Endometrial microvascular endothelial cells (primary cell): Measurements from ENCODE around the gene MYLIP. TPM values are rescaled to one million over a fixed set of nuclear protein-coding genes. Genes with fewer than 3 reads are reported as not detected.

Experiments
- in situ Hi-C: cut with HindIII; loops from 2 replicates; pipeline ENCODE4 v1.10.0; 2017; ENCODE audit warnings: low sequenced_read_pairs, low pct_unique_long_range_greater_than_20kb; ENCODE audit errors: inconsistent ontology term
- total RNA-seq: library from RNA; depleted of rRNA; stranded (reverse); fragments of >200 nt; gene quantifications from one replicate; pipeline ENCODE4 v1.2.3, GENCODE V29; 2015; ENCODE audit errors: inconsistent ontology term

The MYLIP gene
- total RNA-seq, 1 donor from 2014 or later: 5.4 TPM

DNA sequence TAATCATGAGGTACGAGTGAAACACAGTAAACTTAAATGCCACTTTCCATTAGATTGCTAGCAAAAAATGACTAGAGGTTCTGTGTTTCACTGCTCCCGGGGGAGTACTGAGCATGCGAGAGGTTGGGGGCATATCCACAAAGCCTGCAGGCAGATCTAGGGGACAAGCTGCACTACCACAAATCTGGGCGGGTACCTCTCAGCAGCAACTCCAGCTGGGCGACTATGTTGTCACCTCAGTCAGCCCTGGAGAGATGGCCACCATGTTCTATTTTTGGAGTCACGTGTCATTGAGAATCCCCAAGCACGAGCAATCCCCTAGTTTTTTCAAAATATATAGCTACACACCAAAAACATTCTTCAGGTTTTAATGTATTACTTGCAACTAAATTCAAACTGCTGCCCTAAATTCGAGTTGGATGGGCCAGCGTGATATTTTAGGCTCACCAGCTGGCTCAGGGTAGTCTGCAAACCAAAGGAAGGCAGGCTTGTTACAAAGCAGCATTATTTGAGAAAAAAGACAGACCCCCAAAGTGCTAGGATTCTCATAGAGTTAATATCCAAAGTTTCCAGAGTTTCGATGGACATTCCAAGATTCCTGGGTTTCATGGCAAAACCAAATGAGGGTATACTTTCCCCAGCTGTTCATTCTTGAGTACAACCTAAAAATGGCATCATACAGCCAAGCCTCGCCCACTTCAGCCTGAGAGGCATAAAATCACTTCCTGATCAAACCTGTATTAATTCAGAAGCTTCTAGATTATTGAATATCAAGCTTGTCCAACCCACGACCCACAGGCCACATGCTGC lies 24.1 kb upstream of the MYLIP start:
- in situ Hi-C loops: no loop called here

DNA sequence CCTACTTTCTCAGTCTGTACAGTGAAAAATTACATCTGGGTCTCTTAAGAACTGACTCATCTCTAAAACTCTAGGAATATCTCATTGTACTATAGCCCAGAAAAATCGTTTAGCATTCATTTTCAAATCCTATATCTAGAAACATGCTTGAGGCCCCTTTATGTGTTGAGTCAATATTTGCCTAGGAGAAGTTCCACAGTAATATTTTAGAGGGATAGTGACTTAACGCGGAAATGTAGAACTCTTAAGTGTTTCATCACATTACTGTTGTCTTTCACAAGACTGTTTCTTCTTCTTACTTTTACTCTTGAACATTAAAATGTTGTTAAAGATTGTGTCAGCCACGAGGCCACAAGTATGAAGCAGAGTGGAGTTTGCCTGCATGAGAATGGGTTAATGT lies 23.0 kb upstream of the MYLIP start:
- in situ Hi-C loops: no loop called here

GRCh38 chr6:16106991-16107787 lies 21.7 kb upstream of the MYLIP start:
- in situ Hi-C loops: no loop called here

GRCh38 chr6:16108419-16108818 lies 20.5 kb upstream of the MYLIP start:
- in situ Hi-C loops: no loop called here

- in situ Hi-C loops: no loop called here
Observed at GRCh38 chr6:16108921-16109658, 19.8 kb upstream of the MYLIP start.

GRCh38 chr6:16109659-16110305 lies 19.1 kb upstream of the MYLIP start:
- in situ Hi-C loops: no loop called here

GRCh38 chr6:16118825-16119224 lies 10.1 kb upstream of the MYLIP start:
- in situ Hi-C loops: no loop called here

DNA sequence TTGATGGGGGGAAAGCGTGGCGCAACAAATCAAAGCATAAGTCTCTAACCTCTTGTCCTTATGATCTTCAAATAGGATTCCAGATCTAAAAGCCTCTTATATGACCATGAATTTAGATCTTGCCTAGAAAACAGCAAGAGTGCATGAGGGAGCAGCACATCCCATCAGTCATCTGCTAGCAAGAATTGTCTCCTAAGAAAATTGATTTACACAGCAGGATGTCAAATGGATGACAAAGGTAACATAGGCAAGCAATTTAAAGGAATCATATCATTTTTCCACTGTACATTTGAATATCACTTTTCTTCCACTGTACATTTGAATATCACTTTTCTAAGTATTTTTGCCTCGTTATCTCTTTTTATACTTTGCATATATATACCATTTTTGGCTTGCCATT lies 7.5 kb upstream of the MYLIP start:
- in situ Hi-C loops: no loop called here

GRCh38 chr6:16122197-16122596 lies 6.7 kb upstream of the MYLIP start:
- in situ Hi-C loops: no loop called here

- in situ Hi-C loops: no loop called here
Observed at GRCh38 chr6:16124198-16125180, 4.4 kb upstream of the MYLIP start.

DNA sequence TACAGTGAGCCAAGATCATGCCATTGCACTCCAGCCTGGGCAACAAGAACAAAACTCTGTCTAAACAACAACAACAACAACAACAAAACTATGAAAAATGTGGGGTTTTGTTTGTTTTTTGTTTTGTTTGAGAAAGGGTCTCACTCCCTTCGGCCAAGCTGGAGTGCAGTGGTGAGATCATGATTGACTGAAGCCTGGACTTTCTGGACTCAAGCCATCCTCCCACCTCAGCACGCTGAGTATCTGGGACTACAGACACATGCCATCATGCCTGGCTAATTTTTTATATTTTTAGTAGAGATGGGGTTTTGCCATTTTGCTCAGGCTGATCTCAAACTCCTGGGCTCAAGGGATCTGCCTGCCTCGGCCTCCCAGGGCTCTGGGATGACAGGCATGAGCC lies 2.8 kb upstream of the MYLIP start:
- in situ Hi-C loops: no loop called here

GRCh38 chr6:16126861-16127260 lies 2.0 kb upstream of the MYLIP start:
- in situ Hi-C loops: no loop called here

DNA sequence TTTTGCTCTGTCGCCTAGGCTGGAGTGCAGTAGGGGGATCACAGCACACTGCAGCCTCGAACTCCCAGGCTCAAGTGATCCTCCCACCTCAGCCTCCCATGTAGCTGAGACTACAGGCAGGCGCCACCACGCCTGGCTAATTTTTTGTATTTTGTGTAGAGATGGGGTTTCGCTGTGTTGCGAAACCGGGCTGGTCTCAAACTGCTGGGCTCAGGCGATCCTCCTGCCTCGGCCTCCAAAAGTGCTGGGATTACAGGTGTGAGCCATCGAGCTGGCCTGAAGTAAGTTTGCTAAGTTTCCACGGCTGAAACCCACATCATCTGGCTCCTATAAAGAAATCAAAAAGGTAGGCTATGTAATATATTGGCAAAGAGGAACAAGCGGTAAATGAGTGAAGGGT lies 1.4 kb upstream of the MYLIP start:
- in situ Hi-C loops: no loop called here

DNA sequence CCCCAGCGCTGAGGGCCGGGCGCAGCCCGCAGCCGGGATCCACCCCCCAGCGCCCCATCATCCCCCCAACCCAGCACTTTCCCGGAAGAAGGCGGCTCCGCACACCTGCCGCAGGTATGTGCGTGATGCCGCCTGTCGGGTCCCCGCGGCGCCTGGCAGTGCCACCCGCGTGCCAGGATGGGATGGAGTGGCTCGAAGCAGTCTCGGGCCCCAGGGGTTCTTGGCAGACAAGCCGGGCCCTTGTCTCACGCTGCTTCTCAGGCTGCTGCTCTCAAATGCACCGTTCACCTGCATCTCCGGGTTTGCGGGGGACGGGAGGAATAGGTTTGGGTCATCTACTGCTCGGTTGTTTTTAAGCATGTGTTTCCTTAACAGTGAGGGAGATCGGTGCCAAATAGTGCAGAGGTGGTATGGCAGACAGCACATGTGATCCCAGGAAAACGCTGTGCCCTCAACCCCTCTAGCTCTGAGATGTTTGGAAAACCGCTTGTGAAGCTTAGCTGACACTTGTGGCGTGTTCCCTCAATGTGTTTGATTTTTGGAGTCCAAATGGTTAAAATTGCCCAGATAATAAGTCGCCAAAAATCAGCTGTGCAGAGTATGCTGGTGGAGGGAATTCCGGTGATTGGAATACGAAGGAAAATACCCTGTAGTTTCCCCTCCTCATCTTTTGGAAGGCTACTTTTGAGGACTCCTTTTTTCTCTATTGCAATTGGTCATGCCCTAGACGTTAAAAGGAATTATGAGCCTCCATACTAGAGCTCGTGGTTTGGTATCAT lies 926 bp downstream of the MYLIP start:
- in situ Hi-C loops: no loop called here

DNA sequence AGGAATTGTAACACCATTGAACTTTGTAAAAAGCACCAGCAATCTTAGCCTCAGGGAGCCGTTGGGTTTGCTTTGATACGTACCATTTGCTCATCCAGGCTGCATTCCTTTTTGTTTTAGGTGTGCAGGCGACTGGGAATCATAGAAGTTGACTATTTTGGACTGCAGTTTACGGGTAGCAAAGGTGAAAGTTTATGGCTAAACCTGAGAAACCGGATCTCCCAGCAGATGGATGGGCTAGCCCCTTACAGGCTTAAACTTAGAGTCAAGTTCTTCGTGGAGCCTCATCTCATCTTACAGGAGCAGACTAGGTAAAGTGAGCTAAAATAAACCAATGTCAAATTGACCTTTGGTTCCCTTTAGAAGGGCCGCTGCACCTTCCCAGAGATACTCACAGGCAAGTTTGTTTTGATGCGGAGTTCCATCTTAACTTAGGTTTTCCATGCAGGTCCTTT lies 1.6 kb downstream of the MYLIP start:
- in situ Hi-C loops: no loop called here

- in situ Hi-C loops: no loop called here
Observed at GRCh38 chr6:16130932-16131387, 2.1 kb downstream of the MYLIP start.

- in situ Hi-C loops: no loop called here
Observed at GRCh38 chr6:16132909-16133308, 4.0 kb downstream of the MYLIP start.
